NCI-H1417 (cell line): ENCODE measurements around the gene MAP4.

ENCODE experiments used
- DNase-seq, 3 experiments: peaks; one replicate each; lab custom pipeline; 2025; lab: John Stamatoyannopoulos, UW

The MAP4 gene

GRCh38 chr3:47863391-47864128 lies 152.7 kb downstream of the MAP4 start:
- DNase-seq = no peak

GRCh38 chr3:47859956-47860605 lies 156.1 kb downstream of the MAP4 start:
- no peak for DNase-seq

- no peak for DNase-seq
Measured at GRCh38 chr3:47857151-47857550, 159.1 kb downstream of the MAP4 start.

- no peak for DNase-seq
Measured at GRCh38 chr3:47856669-47857068, 159.5 kb downstream of the MAP4 start.

DNA sequence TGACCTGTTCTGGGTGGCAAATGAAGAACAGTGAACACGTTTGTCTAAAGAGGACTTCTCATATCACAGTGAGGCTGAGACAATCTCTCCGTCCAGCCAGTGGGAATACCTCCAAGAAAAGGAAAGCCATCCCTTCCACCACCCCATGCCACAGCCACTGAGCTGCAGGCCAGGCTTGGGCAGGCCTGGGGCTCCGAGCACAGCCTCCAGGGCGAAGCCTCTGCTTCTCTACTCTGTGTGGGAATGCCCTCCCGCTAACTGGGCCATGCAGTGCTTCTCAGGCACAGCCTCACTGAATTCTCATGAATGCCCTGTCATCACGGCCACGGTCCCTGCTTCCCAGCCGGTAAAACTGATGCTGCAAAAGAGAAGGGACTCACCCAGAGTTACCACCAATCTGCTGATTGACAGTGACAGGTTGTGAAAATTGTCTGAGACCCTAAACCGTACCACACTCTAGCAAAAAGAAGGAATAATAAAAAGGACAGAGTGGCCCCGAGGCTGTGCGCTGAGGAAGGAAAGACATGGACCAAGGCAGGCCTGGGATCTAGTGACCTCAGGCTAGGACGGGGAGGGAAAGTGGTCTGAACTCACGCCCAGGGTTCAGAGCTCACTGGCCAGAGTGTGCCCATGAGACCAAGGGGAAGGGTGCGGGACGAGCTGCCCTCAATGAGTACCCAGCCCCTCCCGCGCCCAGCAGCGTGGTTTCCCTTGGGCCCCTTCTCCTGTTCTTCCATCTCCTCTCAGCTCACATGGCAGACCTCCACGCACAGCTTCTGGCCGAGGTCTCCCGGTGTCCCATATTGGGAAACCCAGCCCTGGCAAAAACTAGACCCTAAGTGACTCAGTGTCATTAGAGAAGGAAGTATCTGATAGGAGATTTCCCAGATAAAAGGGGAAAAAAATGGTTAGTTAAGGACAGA lies 160.5 kb downstream of the MAP4 start:
- no peak for DNase-seq

- DNase-seq = no peak
Measured at GRCh38 chr3:47854720-47855455, 161.3 kb downstream of the MAP4 start.

DNA sequence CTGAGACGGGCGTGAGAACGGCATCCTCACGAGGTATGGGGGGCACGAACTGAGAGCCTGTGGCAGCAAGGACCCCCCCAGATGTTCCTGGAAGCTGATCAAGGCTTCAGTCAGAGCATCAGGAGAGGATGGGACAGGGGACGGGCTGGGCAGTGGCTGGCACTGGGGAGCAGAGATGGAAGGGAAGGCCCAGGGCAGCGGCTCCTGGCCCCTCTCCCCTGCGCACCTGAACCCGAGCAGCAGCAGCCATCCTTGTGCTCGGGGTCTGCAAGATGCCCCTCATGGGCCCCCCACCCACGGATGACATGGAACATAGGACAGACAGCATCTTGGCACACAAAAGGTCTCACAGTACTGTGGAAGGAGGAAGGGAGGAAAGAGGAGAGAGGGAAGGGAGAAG lies 161.9 kb downstream of the MAP4 start:
- DNase-seq = no peak

DNA sequence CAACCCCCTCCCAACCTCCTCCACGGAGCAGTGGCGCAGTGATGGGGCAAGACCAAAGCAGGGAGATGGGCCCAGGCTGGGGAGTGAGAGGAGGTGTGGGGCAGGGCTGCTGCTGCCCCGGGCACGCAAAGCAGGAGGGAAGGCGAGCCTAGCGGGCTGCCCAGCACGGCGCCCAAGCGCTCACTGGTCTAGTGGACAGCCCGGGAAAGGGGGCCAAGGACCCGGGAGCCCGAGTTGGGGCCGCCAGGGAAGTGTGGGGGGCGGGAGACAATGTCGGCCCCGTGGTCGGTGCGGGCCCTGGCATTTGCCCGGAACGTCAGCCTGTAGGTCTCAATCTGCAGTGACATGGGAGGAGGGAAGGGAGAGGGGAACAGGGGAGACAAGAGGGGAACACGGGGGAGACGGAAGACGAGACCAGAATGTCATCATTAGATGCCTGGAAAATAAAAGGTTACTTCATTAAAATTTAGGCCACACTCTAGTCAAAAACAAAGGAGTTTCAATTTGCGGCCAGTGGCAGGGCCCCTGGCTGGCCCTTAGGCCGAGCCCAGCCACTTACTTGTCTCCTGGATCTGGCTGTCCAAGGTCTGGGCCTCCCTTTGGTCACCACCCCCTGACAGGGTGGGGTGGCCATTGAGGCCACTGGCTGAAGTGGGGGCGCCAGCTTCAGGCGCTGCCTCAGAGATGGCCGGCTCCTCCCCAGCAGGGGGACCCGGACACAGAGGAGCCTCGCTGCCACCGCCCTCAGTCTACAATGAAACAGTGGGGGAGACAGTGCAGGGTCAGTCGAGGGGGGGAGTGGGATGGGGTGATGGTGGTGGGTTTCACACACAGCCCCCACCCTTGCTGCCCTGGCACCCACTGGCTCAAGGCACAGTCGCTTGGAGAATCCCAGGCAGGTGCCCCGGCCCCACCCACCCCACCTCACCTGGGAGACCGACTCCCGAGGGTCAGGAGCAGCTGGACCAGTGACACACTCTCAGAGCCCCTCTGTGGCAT lies 163.3 kb downstream of the MAP4 start:
- no peak for DNase-seq

DNA sequence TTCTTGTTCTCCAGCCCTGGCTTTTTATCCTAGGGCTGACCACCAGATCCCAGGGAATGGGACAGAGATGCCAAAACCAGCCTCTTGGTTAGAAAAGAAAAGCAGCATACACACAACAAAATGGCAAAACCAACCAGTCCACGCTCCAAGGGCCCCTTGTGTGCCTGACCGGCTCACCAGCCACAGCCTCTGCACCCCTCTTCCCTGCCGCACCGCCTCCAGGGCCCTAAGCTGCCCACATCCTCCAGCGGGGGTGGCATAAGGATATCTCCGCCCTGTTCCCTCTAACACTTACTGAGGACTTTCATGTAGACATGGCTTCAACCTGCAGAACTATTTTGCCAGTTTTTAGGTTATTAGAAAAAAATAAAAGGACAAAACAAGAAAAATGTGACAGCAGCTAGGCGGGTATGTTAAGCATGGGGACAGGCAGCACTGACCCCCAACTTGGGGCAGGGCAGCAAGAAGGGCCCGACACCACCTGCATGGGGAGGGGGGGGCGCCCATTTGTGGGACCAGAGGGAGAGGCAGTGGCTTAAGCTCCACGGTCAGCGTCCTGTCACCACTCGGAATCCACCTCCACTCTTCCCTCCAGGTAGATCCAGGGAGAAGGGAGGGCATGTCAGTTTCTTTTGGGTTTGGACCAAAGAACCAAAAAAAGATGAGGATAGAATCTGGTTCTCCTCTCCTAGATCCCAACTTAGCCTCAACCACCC lies 164.2 kb downstream of the MAP4 start:
- DNase-seq = no peak

GRCh38 chr3:47850564-47851410 lies 165.4 kb downstream of the MAP4 start:
- DNase-seq = no peak

DNA sequence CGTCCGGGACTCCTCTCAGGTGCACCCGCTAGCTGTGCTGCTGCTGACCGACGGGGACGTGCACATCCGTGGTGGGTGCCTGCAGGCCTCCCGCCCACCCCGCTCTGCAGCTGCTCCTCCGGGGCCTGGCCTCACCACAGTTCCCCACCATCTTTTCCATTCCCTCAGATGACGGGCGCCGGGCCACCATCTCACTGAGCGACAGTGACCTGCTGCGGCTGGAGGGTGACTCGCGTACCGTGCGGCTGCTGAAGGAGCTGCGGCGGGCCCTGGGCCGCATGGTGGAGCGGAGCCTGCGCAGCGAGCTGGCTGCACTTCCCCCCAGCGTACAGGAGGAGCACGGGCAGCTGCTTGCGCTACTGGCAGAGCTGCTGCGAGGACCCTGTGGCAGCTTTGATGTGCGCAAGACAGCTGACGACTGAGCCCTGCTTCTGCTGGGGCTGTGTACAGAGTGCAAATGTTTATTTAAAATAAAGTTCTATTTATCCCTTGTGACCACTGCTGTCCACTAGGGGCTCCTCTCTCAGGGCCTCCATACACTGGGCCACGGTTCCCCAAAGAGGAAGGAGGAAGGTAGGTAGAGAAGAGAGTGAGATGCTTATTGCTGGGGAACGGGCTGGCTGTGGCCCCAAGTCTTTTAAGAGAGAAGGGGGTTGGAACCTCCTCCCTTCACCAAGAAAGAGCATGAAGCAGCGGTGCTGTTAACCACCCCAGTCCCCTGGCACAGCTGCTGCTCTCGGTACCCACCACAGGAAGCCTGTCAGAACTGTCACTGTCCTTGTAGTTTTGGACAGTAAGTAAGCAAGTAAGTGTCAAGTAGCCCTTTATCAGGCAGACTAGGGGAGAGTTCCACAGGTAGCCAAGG lies 166.3 kb downstream of the MAP4 start:
- DNase-seq = no peak

GRCh38 chr3:47849186-47849698 lies 167.0 kb downstream of the MAP4 start:
- DNase-seq = no peak

DNA sequence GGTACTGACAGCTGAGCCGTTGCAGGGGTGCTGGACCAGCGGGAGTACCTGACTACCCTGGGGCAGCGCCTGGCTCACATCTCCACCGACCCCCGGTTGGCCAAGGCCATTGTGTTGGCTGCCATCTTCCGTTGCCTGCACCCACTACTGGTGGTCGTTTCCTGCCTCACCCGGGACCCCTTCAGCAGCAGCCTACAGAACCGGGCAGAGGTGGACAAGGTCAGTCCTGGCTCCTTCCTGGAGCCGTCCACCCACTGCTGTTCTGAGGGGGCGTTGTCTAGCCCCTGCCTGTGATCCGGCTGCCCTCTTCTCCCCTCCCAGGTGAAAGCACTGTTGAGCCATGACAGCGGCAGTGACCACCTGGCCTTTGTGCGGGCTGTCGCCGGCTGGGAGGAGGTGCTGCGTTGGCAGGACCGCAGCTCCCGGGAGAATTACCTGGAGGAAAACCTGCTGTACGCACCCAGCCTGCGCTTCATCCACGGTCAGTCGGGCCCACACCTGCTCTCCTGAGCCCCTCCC lies 167.6 kb downstream of the MAP4 start:
- no peak for DNase-seq

DNA sequence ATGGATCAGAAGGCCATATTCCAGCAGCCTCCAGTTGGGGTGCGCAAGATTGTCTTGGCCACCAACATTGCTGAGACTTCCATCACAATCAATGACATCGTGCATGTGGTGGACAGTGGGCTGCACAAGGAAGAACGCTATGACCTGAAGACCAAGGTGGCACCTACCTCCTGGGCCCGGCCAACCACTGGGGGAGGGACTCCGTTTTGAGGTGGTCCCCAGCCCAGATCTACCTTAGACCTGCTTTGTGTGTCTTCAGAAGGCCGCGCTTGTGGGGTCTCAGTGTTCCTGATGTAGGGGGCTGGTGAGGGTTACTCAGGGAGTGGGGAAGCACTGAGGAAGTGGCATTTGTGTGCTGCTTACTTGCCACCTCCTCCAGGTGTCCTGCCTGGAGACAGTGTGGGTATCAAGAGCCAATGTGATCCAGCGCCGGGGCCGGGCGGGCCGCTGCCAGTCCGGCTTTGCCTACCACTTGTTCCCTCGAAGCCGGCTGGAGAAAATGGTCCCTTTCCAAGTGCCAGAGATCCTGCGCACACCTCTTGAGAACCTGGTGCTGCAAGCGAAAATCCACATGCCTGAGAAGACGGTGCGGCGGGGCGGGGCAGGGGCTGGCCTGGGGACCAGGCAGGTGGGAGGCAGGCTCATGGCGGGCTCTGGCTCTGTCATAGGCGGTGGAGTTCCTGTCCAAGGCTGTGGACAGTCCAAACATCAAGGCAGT lies 168.3 kb downstream of the MAP4 start:
- DNase-seq = no peak

DNA sequence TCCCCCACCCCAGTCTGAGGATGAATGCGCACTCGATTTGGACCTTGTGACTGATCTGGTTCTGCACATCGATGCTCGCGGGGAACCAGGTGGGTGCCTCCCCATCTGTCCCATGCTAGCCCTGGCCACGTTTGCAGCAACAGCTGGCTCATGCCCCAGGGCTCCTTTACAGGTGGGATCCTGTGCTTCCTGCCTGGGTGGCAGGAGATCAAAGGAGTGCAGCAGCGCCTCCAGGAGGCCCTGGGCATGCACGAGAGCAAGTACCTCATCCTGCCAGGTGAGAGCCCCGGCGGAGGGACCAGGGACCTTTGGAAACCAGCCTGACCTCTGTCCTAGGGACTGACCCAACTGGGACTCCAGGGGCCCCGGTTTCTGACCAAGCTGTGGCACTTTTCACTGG lies 169.0 kb downstream of the MAP4 start:
- no peak for DNase-seq

DNA sequence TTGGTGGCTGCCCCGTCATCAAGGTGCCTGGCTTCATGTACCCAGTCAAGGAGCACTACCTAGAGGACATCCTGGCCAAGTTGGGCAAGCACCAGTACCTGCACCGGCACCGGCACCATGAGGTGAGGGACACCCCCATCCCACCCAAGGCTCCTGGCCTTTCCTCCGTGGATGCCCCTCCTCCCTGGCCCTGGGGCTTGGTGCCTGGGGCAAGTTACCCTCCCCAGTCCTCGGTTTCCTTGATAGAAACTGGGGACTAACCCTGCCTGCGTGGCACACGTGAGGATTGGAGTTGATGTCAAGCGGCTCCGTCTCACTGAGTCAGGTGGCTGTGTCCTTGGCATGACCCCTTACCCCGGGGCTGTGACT lies 169.4 kb downstream of the MAP4 start:
- DNase-seq = no peak
